Nephron progenitor cell (in vitro differentiated cells): ENCODE measurements around the gene SHC1.

Source experiments
- DNase-seq: peaks from one replicate; pipeline ENCODE4 v3.0.0; 2021
- H3K27ac Mint-ChIP-seq: 2 replicates; pipeline ENCODE4 v1.8.0; 2021; ENCODE audit warnings: mild to moderate bottlenecking, moderate library complexity, mixed read lengths
- H3K27me3 Mint-ChIP-seq: 2 replicates; pipeline ENCODE4 v1.8.0; 2021; ENCODE audit warnings: mild to moderate bottlenecking, low read depth, mixed read lengths; ENCODE audit not compliant: poor library complexity
- H3K36me3 Mint-ChIP-seq: 2 replicates; pipeline ENCODE4 v1.8.0; 2021; ENCODE audit warnings: low read depth, mixed read lengths
- H3K4me1 Mint-ChIP-seq: 2 replicates; pipeline ENCODE4 v1.8.0; 2021; ENCODE audit warnings: mixed read lengths
- H3K4me3 Mint-ChIP-seq: 2 replicates; pipeline ENCODE4 v1.8.0; 2021; ENCODE audit warnings: mild to moderate bottlenecking, moderate library complexity, mixed read lengths
- H3K9me3 Mint-ChIP-seq: 2 replicates; pipeline ENCODE4 v1.8.0; 2021; ENCODE audit warnings: mild to moderate bottlenecking, moderate library complexity, mixed read lengths
- CTCF ChIP-seq: fragments of 200-600 bp; sonication (generic); IDR thresholded peaks from 2 replicates; pipeline ENCODE4 v1.5.0; 2021; ENCODE audit warnings: antibody characterized with exemption

SHC1 gene

GRCh38 chr1:154953611-154954038 is 16.9 kb downstream of the SHC1 start:
- Mint-ChIP-seq H3K9me3 (no peaks in the 10 kb centered on the region), H3K27ac (no peak overlapping the region), H3K4me3 (peak overlapping the region; percentile 94), H3K4me1 (peaks cover 61% of the 10 kb centered on the region), H3K36me3 (peaks cover 13% of the 10 kb centered on the region), H3K27me3 (no peaks in the 10 kb centered on the region)
- TF ChIP-seq CTCF, result no peak
- no peak for DNase-seq

GRCh38 chr1:154952664-154953063 is 17.9 kb downstream of the SHC1 start:
- H3K4me3 Mint-ChIP-seq, result peak overlapping the region; percentile 50
- H3K9me3 Mint-ChIP-seq, result no peaks in the 10 kb centered on the region
- H3K4me1 Mint-ChIP-seq, result peaks cover 59% of the 10 kb centered on the region
- H3K36me3 Mint-ChIP-seq, result peaks cover 10% of the 10 kb centered on the region
- H3K27ac Mint-ChIP-seq, result peak overlapping the region; percentile 66
- no peaks in the 10 kb centered on the region for H3K27me3 Mint-ChIP-seq
- DNase-seq, result no peak
- TF ChIP-seq CTCF, result no peak

- no peaks in the 10 kb centered on the region for H3K27me3 Mint-ChIP-seq
- peaks cover 54% of the 10 kb centered on the region for H3K4me1 Mint-ChIP-seq
- H3K9me3 Mint-ChIP-seq, result no peaks in the 10 kb centered on the region
- peak overlapping the region; percentile 50 for H3K4me3 Mint-ChIP-seq
- H3K36me3 Mint-ChIP-seq, result peaks cover 10% of the 10 kb centered on the region
- peak; percentile 32 for DNase-seq
- TF ChIP-seq CTCF, result no peak
- H3K27ac Mint-ChIP-seq, result peak overlapping the region; percentile 66
These were observed 18.5 kb downstream of the SHC1 start for GRCh38 chr1:154951901-154952657.

- no peak for TF ChIP-seq CTCF
- DNase-seq, result no peak
- H3K4me1 Mint-ChIP-seq, result peaks cover 32% of the 10 kb centered on the region
- H3K4me3 Mint-ChIP-seq, result no peak overlapping the region
- H3K36me3 Mint-ChIP-seq, result peaks cover 15% of the 10 kb centered on the region
- no peaks in the 10 kb centered on the region for H3K27me3 Mint-ChIP-seq
- no peak overlapping the region for H3K27ac Mint-ChIP-seq
- no peaks in the 10 kb centered on the region for H3K9me3 Mint-ChIP-seq
These were observed 22.5 kb downstream of the SHC1 start for GRCh38 chr1:154948079-154948478.

GRCh38 chr1:154945962-154946850 is 24.3 kb downstream of the SHC1 start:
- TF ChIP-seq CTCF, result no peak
- Mint-ChIP-seq H3K36me3 (peaks cover 15% of the 10 kb centered on the region), H3K9me3 (no peaks in the 10 kb centered on the region), H3K4me1 (peaks cover 26% of the 10 kb centered on the region), H3K27me3 (no peaks in the 10 kb centered on the region), H3K4me3 (no peak overlapping the region), H3K27ac (no peak overlapping the region)
- DNase-seq, result no peak
